ENCODE data around the gene F8.
"Not testable (repeated sequence)": the region's sequence is repeated elsewhere in the genome, so short reads cannot be mapped to it uniquely, and the experiment has no call there.

F8 gene

GRCh38 chrX:154886069-154886788 is 136.3 kb downstream of the F8 start, which contains the start of gene F8A1:
Gene F8A1, plus strand, starts transcription at chrX:154886355. Its CDS starts 20 bp downstream, at chrX:154886375.
- H3K9me3 Mint-ChIP-seq, H3K36me3 Mint-ChIP-seq: not testable (repeated sequence)

GRCh38 chrX:154885549-154885948 is 137.0 kb downstream of the F8 start:
- not testable (repeated sequence) for H3K4me3 Mint-ChIP-seq, H3K9me3 Mint-ChIP-seq, H3K27ac Mint-ChIP-seq, H3K27me3 Mint-ChIP-seq, H3K36me3 Mint-ChIP-seq, H3K4me1 Mint-ChIP-seq

More at GRCh38 chrX:154886069-154886788, 136.3 kb downstream of the F8 start, which contains the start of gene F8A1:
- H3K27me3 Mint-ChIP-seq, H3K4me3 Mint-ChIP-seq, H3K4me1 Mint-ChIP-seq, H3K27ac Mint-ChIP-seq: not testable (repeated sequence)

- H3K27ac Mint-ChIP-seq, H3K36me3 Mint-ChIP-seq, H3K4me1 Mint-ChIP-seq, H3K27me3 Mint-ChIP-seq, H3K9me3 Mint-ChIP-seq, H3K4me3 Mint-ChIP-seq: not testable (repeated sequence)
These were observed 137.5 kb downstream of the F8 start for GRCh38 chrX:154885057-154885456.

GRCh38 chrX:154884069-154884468 is 138.5 kb downstream of the F8 start:
- H3K27ac Mint-ChIP-seq, H3K4me3 Mint-ChIP-seq, H3K9me3 Mint-ChIP-seq, H3K27me3 Mint-ChIP-seq, H3K36me3 Mint-ChIP-seq, H3K4me1 Mint-ChIP-seq: not testable (repeated sequence)

- H3K27me3 Mint-ChIP-seq, result no peaks in the 10 kb centered on the region
- no peaks in the 10 kb centered on the region for H3K36me3 Mint-ChIP-seq
- H3K4me3 Mint-ChIP-seq, result no peak overlapping the region
- no peak overlapping the region for H3K27ac Mint-ChIP-seq
- H3K4me1 Mint-ChIP-seq, result peaks cover 3% of the 10 kb centered on the region
- peaks cover 5% of the 10 kb centered on the region for H3K9me3 Mint-ChIP-seq
These were observed 149.2 kb downstream of the F8 start for GRCh38 chrX:154873329-154873728.

GRCh38 chrX:154868522-154868921 is 154.0 kb downstream of the F8 start:
- not testable (repeated sequence) for H3K4me3 Mint-ChIP-seq, H3K27me3 Mint-ChIP-seq, H3K4me1 Mint-ChIP-seq, H3K36me3 Mint-ChIP-seq, H3K9me3 Mint-ChIP-seq, H3K27ac Mint-ChIP-seq

- no peaks in the 10 kb centered on the region for H3K9me3 Mint-ChIP-seq
- no peaks in the 10 kb centered on the region for H3K36me3 Mint-ChIP-seq
- H3K27ac Mint-ChIP-seq, result no peak overlapping the region
- H3K4me3 Mint-ChIP-seq, result no peak overlapping the region
- no peaks in the 10 kb centered on the region for H3K27me3 Mint-ChIP-seq
- H3K4me1 Mint-ChIP-seq, result no peaks in the 10 kb centered on the region
These were observed 167.3 kb downstream of the F8 start for GRCh38 chrX:154855256-154855655.

- no peak overlapping the region for H3K27ac Mint-ChIP-seq
- no peaks in the 10 kb centered on the region for H3K36me3 Mint-ChIP-seq
- no peaks in the 10 kb centered on the region for H3K27me3 Mint-ChIP-seq
- no peak overlapping the region for H3K4me3 Mint-ChIP-seq
- H3K9me3 Mint-ChIP-seq, result no peaks in the 10 kb centered on the region
- no peaks in the 10 kb centered on the region for H3K4me1 Mint-ChIP-seq
These were observed 171.4 kb downstream of the F8 start for GRCh38 chrX:154850957-154851611.

- Mint-ChIP-seq H3K27ac (no peak overlapping the region), H3K4me3 (no peak overlapping the region), H3K4me1 (no peaks in the 10 kb centered on the region), H3K27me3 (no peaks in the 10 kb centered on the region), H3K9me3 (no peaks in the 10 kb centered on the region), H3K36me3 (no peaks in the 10 kb centered on the region)
These were observed 181.7 kb downstream of the F8 start for GRCh38 chrX:154840856-154841255.

GRCh38 chrX:154836163-154836562 is 186.4 kb downstream of the F8 start:
- H3K27me3 Mint-ChIP-seq, result no peaks in the 10 kb centered on the region

GRCh38 chrX:154834562-154834961 is 188.0 kb downstream of the F8 start, which contains the start of gene SMIM9:
Gene SMIM9, minus strand, starts transcription at chrX:154834662. Its CDS starts 3,806 bp downstream, at chrX:154830856.
- Mint-ChIP-seq H3K9me3 (no peaks in the 10 kb centered on the region), H3K4me3 (no peak within 1 kb of the TSS), H3K27ac (no peak within 1 kb of the TSS), H3K27me3 (no peaks in the 10 kb centered on the region), H3K36me3 (no peaks in the 10 kb centered on the region), H3K4me1 (no peaks in the 10 kb centered on the region)

More at GRCh38 chrX:154836163-154836562, 186.4 kb downstream of the F8 start:
- Mint-ChIP-seq H3K36me3 (no peaks in the 10 kb centered on the region), H3K4me3 (no peak overlapping the region), H3K4me1 (no peaks in the 10 kb centered on the region), H3K27ac (no peak overlapping the region), H3K9me3 (no peaks in the 10 kb centered on the region)

GRCh38 chrX:154833746-154834274 is 188.7 kb downstream of the F8 start:
- Mint-ChIP-seq H3K4me1 (peaks cover 6% of the 10 kb centered on the region), H3K9me3 (no peaks in the 10 kb centered on the region), H3K27me3 (no peaks in the 10 kb centered on the region), H3K36me3 (no peaks in the 10 kb centered on the region), H3K4me3 (no peak overlapping the region), H3K27ac (no peak overlapping the region)

GRCh38 chrX:154829926-154830442 is 192.5 kb downstream of the F8 start:
- peaks cover 14% of the 10 kb centered on the region for H3K4me1 Mint-ChIP-seq
- H3K9me3 Mint-ChIP-seq, result no peaks in the 10 kb centered on the region
- no peak overlapping the region for H3K4me3 Mint-ChIP-seq
- H3K27ac Mint-ChIP-seq, result no peak overlapping the region
- H3K27me3 Mint-ChIP-seq, result no peaks in the 10 kb centered on the region
- no peaks in the 10 kb centered on the region for H3K36me3 Mint-ChIP-seq

- Mint-ChIP-seq H3K27ac (no peak overlapping the region), H3K36me3 (no peaks in the 10 kb centered on the region), H3K4me1 (peaks cover 14% of the 10 kb centered on the region)
These were observed 193.4 kb downstream of the F8 start for GRCh38 chrX:154829134-154829533.

GRCh38 chrX:154828016-154828408 is 194.5 kb downstream of the F8 start:
- H3K27ac Mint-ChIP-seq, result no peak overlapping the region
- H3K4me1 Mint-ChIP-seq, result peaks cover 14% of the 10 kb centered on the region
- H3K27me3 Mint-ChIP-seq, result no peaks in the 10 kb centered on the region
- no peaks in the 10 kb centered on the region for H3K36me3 Mint-ChIP-seq
- H3K9me3 Mint-ChIP-seq, result no peaks in the 10 kb centered on the region
- no peak overlapping the region for H3K4me3 Mint-ChIP-seq

More at GRCh38 chrX:154829134-154829533, 193.4 kb downstream of the F8 start:
- H3K27me3 Mint-ChIP-seq, result no peaks in the 10 kb centered on the region
- no peaks in the 10 kb centered on the region for H3K9me3 Mint-ChIP-seq
- H3K4me3 Mint-ChIP-seq, result no peak overlapping the region

Data from activated naive CD4-positive, alpha-beta T cell treated with anti-CD3 and anti-CD28 coated beads, Interleukin-2, amount 50 U/mL, for 24 hours (primary cell).